Prostate gland (tissue), 2 donors: Measurements from ENCODE around the gene PAAF1.

Source experiments
- POLR2A ChIP-seq: fragments of 450-650 bp; IDR thresholded peaks from one replicate; pipeline ENCODE4 v1.6.1; 2016; ENCODE audit warnings: antibody characterized with exemption, mild to moderate bottlenecking
- TF ChIP-seq, protein P1 (sequence below), 4 experiments: fragments of 200-600 bp in 2 of 4; fragments of 450-650 bp in 2 of 4; sonication (generic) in 2 of 4; IDR thresholded peaks; 1 replicate in 3 of 4; 2 replicates in 1 of 4; pipeline ENCODE4 v1.5.1; 2016 to 2019; ENCODE audit warnings: antibody characterized with exemption in 4 of 4, mild to moderate bottlenecking in 2 of 4, moderate library complexity in 2 of 4

DNA sequence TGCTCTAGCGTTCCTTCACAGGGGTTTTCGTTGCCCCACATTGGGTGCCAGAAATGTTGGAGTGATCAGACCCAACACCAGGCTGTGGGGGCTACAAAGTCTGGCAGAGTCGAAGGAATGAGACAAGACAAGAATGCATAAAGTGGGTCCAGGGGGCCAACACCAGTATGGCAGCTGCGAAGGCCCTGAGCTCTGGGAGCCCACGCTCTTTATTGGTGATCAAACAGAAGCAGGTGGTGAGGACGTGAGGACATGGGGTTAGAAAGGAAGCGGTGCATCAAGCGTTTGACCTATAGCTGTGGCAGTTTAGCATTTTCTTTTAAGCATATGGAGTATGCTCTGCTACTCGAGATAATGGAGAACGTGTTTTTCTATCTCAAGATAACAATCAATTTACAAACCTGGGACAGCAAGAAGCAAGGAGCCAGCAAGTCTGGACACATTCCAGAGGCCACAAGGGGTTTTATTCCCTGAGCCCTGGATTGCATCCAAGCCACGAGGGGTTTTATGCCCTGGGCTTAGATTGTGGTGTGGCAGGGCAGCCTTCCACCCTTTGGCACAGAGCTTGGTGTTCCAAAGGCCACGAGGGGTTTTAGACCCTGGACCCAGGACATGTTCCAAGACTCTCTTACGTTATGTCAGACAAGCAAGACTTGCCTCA is 70.1 kb downstream of the PAAF1 start:
- TF ChIP-seq, protein P1, sequence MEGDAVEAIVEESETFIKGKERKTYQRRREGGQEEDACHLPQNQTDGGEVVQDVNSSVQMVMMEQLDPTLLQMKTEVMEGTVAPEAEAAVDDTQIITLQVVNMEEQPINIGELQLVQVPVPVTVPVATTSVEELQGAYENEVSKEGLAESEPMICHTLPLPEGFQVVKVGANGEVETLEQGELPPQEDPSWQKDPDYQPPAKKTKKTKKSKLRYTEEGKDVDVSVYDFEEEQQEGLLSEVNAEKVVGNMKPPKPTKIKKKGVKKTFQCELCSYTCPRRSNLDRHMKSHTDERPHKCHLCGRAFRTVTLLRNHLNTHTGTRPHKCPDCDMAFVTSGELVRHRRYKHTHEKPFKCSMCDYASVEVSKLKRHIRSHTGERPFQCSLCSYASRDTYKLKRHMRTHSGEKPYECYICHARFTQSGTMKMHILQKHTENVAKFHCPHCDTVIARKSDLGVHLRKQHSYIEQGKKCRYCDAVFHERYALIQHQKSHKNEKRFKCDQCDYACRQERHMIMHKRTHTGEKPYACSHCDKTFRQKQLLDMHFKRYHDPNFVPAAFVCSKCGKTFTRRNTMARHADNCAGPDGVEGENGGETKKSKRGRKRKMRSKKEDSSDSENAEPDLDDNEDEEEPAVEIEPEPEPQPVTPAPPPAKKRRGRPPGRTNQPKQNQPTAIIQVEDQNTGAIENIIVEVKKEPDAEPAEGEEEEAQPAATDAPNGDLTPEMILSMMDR (IDR thresholded peaks at IDR 0.05), result no peak
- TF ChIP-seq POLR2A, result no peak
